Raji (cell line): ENCODE results near the gene SPRYD7.

Source experiments
- POLR2A ChIP-seq: IDR thresholded peaks from 2 replicates; pipeline ENCODE4 v1.6.1; 2011; ENCODE audit warnings: low read depth, low read length, control low read depth; ENCODE audit not compliant: insufficient read depth

The SPRYD7 gene

GRCh38 chr13:49936075-49936967, at the start of gene SPRYD7:
Gene SPRYD7 (minus strand): TSS chr13:49936340. CDS start chr13:49936235, 105 bp downstream.
- TF ChIP-seq POLR2A: peak; percentile 84

- no peak for TF ChIP-seq POLR2A
Measured at GRCh38 chr13:49985129-49985528, 49.0 kb upstream of the SPRYD7 start.

GRCh38 chr13:49980266-49980665, 44.1 kb upstream of the SPRYD7 start:
- TF ChIP-seq POLR2A: no peak

- TF ChIP-seq POLR2A: no peak
Measured at GRCh38 chr13:49977992-49978391, 41.9 kb upstream of the SPRYD7 start.

- no peak for TF ChIP-seq POLR2A
Measured at GRCh38 chr13:49976314-49977258, 40.4 kb upstream of the SPRYD7 start.

- no peak for TF ChIP-seq POLR2A
Measured at GRCh38 chr13:49975826-49976225, 39.7 kb upstream of the SPRYD7 start.

GRCh38 chr13:49972709-49973108, 36.6 kb upstream of the SPRYD7 start:
- TF ChIP-seq POLR2A: no peak

- TF ChIP-seq POLR2A: no peak
Measured at GRCh38 chr13:49967456-49967855, 31.3 kb upstream of the SPRYD7 start.

- no peak for TF ChIP-seq POLR2A
Measured at GRCh38 chr13:49958321-49958720, 22.2 kb upstream of the SPRYD7 start.

GRCh38 chr13:49956131-49956530, 20.0 kb upstream of the SPRYD7 start:
- no peak for TF ChIP-seq POLR2A

- no peak for TF ChIP-seq POLR2A
Measured at GRCh38 chr13:49954674-49955455, 18.7 kb upstream of the SPRYD7 start.

GRCh38 chr13:49953560-49953959, 17.4 kb upstream of the SPRYD7 start:
- TF ChIP-seq POLR2A: no peak

GRCh38 chr13:49951754-49952535, 15.8 kb upstream of the SPRYD7 start:
- TF ChIP-seq POLR2A: no peak

GRCh38 chr13:49939321-49939720, 3.2 kb upstream of the SPRYD7 start:
- TF ChIP-seq POLR2A: no peak
